ENCODE results near the gene TIFAB.

TIFAB gene

DNA sequence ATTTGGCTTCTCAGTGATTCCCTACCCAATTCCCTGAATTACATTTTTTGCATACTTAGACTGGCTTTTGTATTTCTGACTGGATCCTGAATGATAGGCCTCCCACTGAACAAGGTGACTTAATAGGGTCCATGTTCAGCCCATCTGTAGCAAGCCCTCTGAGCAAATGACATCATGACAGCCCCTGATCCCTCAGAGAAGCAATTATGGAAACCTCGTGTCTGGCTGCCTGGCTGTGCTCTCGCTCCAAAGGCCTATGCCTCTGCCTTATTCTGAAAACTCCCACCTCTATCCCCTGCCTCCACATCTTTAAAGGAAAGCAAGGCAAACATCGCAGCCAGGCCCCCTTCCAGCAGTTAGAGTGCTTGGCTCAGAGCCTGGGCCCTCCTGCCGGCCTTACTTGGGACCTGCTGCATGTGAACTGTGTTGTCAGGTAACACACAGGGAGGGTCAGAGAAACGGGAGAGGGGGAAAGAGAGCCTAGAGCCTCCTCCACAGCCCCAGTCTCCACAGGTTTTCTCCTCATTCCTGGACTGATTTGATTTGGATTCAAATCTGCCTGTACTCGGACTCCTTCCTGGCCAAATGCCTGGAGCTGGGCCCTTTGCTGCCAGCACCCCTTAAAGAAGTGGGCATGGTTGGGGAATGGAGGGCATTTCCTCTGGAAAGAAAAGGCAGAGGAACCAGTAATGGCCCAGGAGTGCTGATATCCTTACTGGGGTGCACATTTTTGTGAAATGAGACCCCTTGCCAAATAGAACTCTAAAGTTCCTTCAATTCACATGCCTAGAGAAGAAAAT lies 8.8 kb downstream of the TIFAB start:
- DNase-seq (ENCODE audit: low read depth) = no peak
- no peak overlapping the region for H3K4me3 ChIP-seq (replicated peaks; ENCODE audit: low read depth, low read length)
- no peak for TF ChIP-seq CTCF (IDR thresholded peaks at IDR 0.05; ENCODE audit: low read length, missing control alignments)

- TF ChIP-seq CTCF (IDR thresholded peaks at IDR 0.05; ENCODE audit: low read length, missing control alignments) = no peak
- no peak overlapping the region for H3K4me3 ChIP-seq (replicated peaks; ENCODE audit: low read depth, low read length)
- no peak for DNase-seq (ENCODE audit: low read depth)
These were observed 9.6 kb downstream of the TIFAB start for GRCh38 chr5:135442431-135443160.

DNA sequence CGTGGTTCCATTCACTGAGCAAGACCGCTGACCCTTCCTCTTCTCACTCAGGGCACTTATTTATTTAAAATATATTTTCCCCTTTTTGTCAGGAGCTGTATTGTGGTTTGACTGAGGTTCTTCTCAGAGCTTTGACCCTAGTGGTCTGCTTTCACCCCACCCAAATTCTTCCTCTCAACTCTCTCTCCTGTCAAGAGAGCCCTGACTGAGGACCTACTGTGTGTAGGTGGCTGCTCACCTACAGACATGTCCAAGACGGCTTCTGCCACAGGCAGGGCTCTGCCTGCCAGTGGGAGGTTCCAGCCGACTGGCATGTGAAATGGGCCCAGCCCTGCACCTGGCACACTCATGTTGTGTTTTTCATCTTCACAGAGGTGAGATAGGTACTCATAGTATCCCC lies 10.2 kb downstream of the TIFAB start:
- no peak for TF ChIP-seq CTCF (IDR thresholded peaks at IDR 0.05; ENCODE audit: low read length, missing control alignments)
- no peak overlapping the region for H3K4me3 ChIP-seq (replicated peaks; ENCODE audit: low read depth, low read length)
- no peak for DNase-seq (ENCODE audit: low read depth)

GRCh38 chr5:135441350-135441831 lies 10.8 kb downstream of the TIFAB start:
- H3K4me3 ChIP-seq (replicated peaks; ENCODE audit: low read depth, low read length) = no peak overlapping the region
- TF ChIP-seq CTCF (IDR thresholded peaks at IDR 0.05; ENCODE audit: low read length, missing control alignments) = no peak
- no peak for DNase-seq (ENCODE audit: low read depth)

- no peak for TF ChIP-seq CTCF (IDR thresholded peaks at IDR 0.05; ENCODE audit: low read length, missing control alignments)
- DNase-seq (ENCODE audit: low read depth) = no peak
- H3K4me3 ChIP-seq (replicated peaks; ENCODE audit: low read depth, low read length) = no peak overlapping the region
These were observed 11.2 kb downstream of the TIFAB start for GRCh38 chr5:135440916-135441315.

- TF ChIP-seq CTCF (IDR thresholded peaks at IDR 0.05; ENCODE audit: low read length, missing control alignments) = no peak
- no peak for DNase-seq (ENCODE audit: low read depth)
- no peak overlapping the region for H3K4me3 ChIP-seq (replicated peaks; ENCODE audit: low read depth, low read length)
These were observed 12.6 kb downstream of the TIFAB start for GRCh38 chr5:135439231-135440205.
